IMR-90 (cell line): ENCODE measurements around the gene TNFRSF25.

ENCODE experiments used
- BHLHE40 ChIP-seq: fragments of 150-350 bp; IDR thresholded peaks from 2 replicates; pipeline ENCODE4 v1.6.1; 2016; ENCODE audit warnings: mild to moderate bottlenecking, low read depth, low read length
- ELK1 ChIP-seq: fragments of 150-350 bp; IDR thresholded peaks from 2 replicates; pipeline ENCODE4 v1.6.1; 2016; ENCODE audit warnings: low read depth, mild to moderate bottlenecking, low read length, moderate library complexity, borderline replicate concordance
- FOS ChIP-seq: fragments of 150-350 bp; IDR thresholded peaks from 2 replicates; pipeline ENCODE4 v1.6.1; 2016; ENCODE audit warnings: low read depth, low read length
- MAZ ChIP-seq: IDR thresholded peaks from 2 replicates; pipeline ENCODE4 v1.6.1; 2012; ENCODE audit warnings: low read depth, mild to moderate bottlenecking, low read length, improper control_type of control experiment, moderate library complexity, borderline replicate concordance
- MXI1 ChIP-seq: IDR thresholded peaks from 2 replicates; pipeline ENCODE4 v1.6.1; 2012; ENCODE audit warnings: low read depth, mild to moderate bottlenecking, low read length, moderate library complexity, borderline replicate concordance
- POLR2A ChIP-seq: IDR thresholded peaks from 2 replicates; pipeline ENCODE4 v1.6.1; 2012; ENCODE audit warnings: mild to moderate bottlenecking, low read depth, low read length
- RAD21 ChIP-seq: IDR thresholded peaks from 2 replicates; pipeline ENCODE4 v1.6.1; 2012; ENCODE audit warnings: low read length, improper control_type of control experiment
- RCOR1 ChIP-seq: IDR thresholded peaks from 2 replicates; pipeline ENCODE4 v1.6.1; 2012; ENCODE audit warnings: mild to moderate bottlenecking, low read length, improper control_type of control experiment; ENCODE audit not compliant: insufficient replicate concordance
- RFX5 ChIP-seq: IDR thresholded peaks from 2 replicates; pipeline ENCODE4 v1.8.0; 2012; ENCODE audit warnings: low read depth, mild to moderate bottlenecking, low read length, moderate library complexity
- TF ChIP-seq, protein P1 (sequence below): conservative IDR thresholded peaks from 2 replicates; pipeline ENCODE4 v1.5.1; 2012; ENCODE audit warnings: mild to moderate bottlenecking, low read depth, low read length, improper control_type of control experiment
- TF ChIP-seq, protein P2 (sequence below): fragments of 150-350 bp; IDR thresholded peaks from 2 replicates; pipeline ENCODE4 v1.6.1; 2017; ENCODE audit warnings: mild to moderate bottlenecking, antibody characterized with exemption, low read length, low read depth

- TF ChIP-seq, protein P1, sequence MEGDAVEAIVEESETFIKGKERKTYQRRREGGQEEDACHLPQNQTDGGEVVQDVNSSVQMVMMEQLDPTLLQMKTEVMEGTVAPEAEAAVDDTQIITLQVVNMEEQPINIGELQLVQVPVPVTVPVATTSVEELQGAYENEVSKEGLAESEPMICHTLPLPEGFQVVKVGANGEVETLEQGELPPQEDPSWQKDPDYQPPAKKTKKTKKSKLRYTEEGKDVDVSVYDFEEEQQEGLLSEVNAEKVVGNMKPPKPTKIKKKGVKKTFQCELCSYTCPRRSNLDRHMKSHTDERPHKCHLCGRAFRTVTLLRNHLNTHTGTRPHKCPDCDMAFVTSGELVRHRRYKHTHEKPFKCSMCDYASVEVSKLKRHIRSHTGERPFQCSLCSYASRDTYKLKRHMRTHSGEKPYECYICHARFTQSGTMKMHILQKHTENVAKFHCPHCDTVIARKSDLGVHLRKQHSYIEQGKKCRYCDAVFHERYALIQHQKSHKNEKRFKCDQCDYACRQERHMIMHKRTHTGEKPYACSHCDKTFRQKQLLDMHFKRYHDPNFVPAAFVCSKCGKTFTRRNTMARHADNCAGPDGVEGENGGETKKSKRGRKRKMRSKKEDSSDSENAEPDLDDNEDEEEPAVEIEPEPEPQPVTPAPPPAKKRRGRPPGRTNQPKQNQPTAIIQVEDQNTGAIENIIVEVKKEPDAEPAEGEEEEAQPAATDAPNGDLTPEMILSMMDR, result no peak
- TF ChIP-seq MAZ (no peak), RCOR1 (no peak), RAD21 (no peak), POLR2A (no peak), FOS (no peak), MXI1 (0 out of 2 replicates have a peak, but pooled peaks have one; percentile 6), RFX5 (no peak), ELK1 (no peak), BHLHE40 (no peak)
- TF ChIP-seq, protein P2, sequence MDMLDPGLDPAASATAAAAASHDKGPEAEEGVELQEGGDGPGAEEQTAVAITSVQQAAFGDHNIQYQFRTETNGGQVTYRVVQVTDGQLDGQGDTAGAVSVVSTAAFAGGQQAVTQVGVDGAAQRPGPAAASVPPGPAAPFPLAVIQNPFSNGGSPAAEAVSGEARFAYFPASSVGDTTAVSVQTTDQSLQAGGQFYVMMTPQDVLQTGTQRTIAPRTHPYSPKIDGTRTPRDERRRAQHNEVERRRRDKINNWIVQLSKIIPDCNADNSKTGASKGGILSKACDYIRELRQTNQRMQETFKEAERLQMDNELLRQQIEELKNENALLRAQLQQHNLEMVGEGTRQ, result no peak
Measured at GRCh38 chr1:6491081-6491449, 25.1 kb upstream of the TNFRSF25 start.
